B cell (primary cell): ENCODE results near the gene GRK5.

Experiments
- EZH2 ChIP-seq: IDR thresholded peaks from 2 replicates; pipeline ENCODE4 v1.6.1; 2012; ENCODE audit warnings: borderline replicate concordance, low read depth, mild to moderate bottlenecking, moderate library complexity, low read length; ENCODE audit not compliant: insufficient read depth, poor library complexity, severe bottlenecking
- TF ChIP-seq, protein P1 (sequence below): fragments of 200-600 bp; IDR thresholded peaks from one replicate; pipeline ENCODE4 v1.8.0; 2022; ENCODE audit warnings: antibody characterized with exemption, mild to moderate bottlenecking

GRCh38 chr10:119397416-119397815 lies 190.0 kb downstream of the GRK5 start:
- TF ChIP-seq EZH2 = no peak
- TF ChIP-seq, protein P1, sequence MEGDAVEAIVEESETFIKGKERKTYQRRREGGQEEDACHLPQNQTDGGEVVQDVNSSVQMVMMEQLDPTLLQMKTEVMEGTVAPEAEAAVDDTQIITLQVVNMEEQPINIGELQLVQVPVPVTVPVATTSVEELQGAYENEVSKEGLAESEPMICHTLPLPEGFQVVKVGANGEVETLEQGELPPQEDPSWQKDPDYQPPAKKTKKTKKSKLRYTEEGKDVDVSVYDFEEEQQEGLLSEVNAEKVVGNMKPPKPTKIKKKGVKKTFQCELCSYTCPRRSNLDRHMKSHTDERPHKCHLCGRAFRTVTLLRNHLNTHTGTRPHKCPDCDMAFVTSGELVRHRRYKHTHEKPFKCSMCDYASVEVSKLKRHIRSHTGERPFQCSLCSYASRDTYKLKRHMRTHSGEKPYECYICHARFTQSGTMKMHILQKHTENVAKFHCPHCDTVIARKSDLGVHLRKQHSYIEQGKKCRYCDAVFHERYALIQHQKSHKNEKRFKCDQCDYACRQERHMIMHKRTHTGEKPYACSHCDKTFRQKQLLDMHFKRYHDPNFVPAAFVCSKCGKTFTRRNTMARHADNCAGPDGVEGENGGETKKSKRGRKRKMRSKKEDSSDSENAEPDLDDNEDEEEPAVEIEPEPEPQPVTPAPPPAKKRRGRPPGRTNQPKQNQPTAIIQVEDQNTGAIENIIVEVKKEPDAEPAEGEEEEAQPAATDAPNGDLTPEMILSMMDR = no peak
